Activated gamma-delta T cell (primary cell): ENCODE results near the gene FYN.

Experiments
- DNase-seq: peaks from one replicate; lab custom pipeline; 2025; lab: John Stamatoyannopoulos, UW

Gene FYN

DNA sequence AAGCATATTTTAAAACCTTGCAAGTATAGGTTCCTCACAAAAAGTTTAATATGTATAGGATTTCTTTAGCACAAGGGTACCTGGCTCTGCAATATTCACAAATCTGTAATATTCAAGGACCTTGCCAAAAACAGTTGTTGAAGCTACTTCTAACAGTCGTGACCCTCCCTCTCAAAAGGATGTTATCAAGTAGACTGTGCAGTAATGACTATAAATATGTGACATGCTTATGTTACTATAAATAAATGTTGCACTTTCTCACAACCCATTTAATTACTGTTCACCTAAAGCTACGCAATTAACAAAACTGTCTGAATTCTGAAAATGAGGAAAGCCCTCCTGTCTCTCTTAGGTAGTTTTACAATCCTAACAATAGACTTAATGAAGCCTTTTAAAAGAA lies 41.8 kb downstream of the FYN start:
- DNase-seq, result no peak

DNA sequence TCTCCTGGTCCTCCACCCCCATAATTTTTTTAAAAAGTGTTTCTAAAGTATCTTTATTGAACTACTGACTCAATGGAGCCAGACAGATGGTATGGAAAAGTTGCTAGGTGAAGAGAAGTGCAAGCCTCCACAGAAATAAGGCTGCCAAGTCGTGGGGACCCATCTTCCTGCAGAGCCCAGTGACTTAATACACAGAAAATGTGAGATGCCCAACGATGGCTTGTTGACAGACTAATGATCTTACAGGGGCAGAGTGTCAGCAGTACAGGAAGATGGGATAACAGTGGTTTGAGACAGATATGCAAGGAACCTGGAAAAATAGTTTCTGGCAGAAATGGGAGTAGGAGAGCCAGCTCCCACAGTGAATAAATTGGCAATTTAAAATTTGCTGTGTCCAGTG lies 43.3 kb downstream of the FYN start:
- no peak for DNase-seq

DNA sequence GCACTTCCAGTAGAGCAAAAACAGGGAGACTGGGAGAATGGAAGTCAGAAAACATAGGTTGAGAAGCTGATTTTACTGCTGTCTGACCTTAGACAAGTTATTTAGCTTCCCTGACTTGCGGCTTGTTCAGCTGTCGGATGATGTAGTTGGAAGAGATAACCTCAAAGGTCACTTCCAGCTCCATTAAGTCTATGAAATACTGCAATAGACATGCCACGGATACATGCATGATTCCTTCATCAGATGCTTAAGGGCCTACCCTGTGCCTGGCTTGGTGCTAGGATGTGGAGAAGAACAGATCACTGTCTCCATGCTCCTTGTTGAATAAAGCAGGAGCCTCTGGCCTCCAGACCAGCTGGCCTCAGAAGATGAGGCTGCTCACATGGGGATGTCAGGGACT lies 43.7 kb downstream of the FYN start:
- no peak for DNase-seq

DNA sequence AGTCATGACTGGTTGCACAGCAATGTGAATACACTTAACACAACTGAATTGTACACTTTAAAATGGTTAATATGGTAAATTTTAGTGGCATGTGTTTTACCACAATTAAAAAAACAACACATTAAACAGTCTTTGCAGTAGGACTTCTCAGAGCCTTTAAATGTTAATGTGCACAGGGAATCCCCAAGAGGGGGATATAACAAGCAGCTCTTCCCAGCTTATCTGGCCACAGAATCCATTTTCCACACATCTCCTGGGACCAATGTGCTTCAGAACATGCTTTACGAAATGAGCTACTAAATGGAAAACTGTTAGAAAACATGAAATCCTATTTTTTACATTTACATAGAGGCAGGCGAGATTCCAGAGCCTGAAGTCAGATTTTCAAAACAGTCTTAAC lies 44.4 kb downstream of the FYN start:
- no peak for DNase-seq

DNA sequence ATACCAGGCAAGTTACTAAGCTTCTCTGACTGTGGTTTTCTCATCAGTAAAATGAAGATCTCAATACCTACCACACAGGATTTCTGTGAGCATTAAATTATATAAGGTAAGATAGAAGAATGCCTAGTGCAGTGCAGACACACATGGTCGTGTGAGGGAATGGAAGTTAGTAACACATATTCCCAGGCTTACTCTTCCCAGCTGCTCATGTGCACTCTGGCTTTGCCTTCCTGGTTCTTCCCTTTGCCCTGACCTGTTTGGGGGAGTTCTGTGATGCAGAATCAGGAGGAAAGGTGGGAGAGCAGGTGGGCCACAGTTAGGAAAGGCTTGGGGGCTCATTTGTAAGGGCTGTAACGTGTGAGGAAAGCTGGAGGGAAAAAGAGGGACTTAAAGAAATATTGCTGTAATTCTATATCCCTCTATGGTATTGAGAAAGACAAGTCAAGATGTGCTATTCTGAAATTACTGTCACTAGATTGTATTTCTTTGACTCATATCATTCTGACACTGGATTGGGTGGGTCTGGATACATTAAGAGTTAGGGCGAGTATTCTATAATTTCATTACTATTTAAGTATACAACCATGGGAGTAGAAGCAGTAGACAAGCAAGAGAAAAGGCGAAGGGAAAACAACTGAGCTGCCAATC lies 47.7 kb downstream of the FYN start:
- no peak for DNase-seq

DNA sequence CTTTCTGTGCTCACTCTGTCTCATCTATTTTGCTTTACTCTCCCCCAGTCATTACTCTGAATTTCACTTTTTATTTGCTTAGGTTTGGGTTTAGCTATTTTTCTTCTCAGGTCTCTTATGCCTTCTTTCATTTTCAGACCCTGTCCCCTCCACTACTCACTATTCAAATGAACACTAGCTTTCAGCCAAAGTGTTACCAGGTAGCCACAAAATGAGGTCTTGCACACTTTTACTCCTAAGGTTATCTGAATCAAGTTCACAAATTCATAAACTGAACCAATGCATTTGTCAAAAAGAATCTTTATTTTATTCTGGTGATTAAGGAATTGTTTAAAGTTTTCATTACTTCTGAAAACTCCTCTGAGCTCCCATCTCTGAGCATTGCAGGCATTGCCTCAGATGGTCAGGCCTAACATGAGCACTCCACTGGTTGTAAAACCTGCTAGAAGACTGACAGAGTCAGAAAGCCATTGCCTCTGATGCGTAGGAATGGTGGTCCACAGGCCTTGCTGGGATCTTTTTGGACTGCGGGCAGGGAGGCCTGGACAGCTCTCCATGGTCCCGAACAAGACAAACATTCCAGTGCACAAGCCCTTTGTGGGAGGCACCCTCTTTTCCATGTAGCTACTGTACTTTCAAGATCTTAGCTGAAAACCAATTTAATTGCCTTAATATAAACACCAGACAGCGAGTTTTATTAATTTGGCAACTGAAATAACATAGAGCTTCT lies 48.5 kb downstream of the FYN start:
- DNase-seq, result no peak

DNA sequence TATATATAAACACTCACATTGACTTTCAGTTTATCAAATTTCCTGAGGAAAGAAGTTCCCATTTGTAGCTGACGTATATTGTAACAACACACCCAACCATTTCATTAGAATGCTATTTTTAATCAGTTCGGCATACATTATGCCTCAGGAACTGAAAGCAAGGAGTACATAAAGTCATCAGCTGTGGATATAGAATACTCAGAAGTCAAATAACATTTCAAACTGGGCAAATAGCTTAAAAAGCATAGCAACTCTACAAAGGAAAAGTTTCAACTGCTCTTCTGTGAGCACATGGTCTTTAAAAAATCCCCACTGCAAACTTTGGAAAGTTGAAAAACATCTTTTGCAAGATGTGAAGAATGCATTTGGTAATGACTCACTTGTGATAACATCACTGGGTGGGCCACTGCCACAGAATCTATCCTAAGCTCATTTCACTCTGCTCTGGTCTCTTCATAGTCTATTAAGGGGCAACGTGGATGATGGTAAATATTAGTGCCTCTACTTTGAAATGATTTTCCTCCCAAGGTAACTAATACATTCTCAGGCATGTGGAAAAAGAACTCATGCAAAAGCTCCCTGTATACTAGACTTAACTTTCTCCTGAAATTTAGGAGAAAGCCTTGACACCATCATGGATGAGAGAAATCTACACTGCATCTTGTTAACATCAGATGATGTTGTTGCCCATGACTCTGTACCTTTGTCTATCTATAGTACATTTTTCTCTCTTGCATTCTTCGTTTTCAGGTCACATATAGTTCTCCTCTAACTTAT lies 49.2 kb downstream of the FYN start:
- DNase-seq, result no peak

DNA sequence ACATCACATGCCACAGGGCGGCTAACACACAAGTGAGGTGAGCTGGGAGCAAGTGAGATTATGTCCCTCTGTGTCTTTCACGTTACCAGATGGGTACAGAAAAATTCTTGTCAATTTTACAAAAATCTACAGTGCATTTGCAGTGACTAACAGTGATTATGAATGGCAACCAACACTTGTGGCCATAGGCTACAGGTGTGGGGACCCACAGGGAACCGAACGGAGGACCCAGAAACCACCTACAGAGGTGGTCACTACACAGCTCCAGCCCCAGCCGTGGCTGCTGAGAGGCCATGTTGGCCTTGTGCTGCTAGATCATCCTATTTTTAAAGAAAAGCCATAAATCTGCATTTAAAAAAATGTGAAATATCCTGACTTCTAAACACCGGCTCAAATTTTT lies 50.2 kb downstream of the FYN start:
- DNase-seq, result no peak

DNA sequence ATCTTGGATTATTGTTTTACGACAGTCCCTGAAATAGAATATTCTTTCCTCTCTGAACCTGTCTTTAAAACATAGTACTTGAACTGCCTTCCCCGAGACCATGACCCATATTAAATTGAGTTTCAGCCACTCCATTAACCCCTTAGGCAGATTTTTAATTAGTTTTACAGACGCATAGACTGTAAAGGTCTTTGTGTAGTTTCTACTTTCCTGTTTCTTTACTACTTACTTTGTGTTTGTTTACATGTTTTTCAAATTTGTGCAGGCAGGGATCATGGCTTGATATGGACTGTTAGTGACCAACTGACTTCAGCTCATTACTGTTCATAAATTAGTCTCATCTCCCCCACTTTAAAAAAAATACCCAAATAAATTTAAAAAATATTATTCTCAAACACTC lies 53.8 kb downstream of the FYN start:
- DNase-seq, result no peak

DNA sequence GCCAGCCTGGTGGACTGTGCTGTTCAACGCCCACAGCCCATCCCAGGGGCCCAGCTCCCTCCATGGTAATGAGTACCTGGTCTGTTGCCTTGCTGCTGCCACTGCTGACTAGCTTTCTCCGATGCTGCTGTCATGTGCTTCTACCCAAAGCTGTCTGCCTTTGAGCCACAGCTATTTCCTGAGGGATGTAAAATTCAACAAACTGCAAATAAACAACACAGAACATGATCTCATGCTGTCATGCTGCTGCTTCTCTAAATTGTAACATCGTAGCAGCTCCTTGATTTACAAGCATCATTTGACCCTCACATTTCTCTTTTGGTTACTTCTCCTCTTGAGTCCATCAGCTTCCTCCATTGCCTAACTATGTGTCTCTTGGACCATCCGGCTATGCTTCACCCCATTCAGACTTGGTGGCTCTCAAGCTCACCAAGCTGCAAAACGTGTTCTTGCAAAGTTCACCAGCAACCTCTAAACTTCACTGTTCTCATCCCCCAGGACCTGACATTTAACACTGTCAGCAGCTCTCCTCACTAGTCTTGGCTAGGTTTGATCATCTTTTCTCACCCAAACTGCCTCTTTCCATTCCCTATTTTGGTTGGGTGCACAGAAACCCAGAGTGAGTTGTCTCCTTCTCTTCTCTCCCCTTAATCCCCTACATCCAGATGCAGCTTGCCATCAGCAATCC lies 54.6 kb downstream of the FYN start:
- no peak for DNase-seq

DNA sequence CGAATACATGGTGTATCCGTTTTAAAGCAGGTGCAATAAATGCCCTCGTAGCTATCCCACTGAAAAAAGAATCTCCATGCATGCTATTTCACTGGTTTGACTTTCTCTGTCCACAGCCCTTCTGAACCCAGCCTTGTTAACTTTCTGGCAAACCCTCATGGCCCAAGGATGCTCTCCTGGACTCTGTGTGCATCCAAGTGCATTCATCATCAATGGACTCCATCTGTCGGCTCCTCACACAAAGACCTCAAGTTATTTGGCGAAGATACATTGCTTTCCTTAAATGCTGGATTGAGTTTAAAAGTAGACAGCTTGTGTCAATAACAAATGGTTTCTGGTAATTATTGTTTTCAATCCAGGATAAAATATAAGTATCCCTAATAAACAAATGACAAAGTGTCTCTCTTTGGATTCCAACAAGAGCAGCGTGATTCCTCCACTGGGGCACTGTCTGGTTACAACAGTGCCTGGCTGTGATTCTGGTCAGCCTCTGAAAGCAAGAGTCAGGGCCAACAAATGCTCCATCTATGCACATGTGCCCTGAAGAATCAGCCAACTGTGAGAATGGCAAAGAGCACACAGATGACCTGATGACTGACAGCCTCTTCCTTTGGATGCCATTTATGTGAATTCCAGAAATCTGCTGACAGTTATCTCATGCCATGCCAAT lies 55.7 kb downstream of the FYN start:
- no peak for DNase-seq

DNA sequence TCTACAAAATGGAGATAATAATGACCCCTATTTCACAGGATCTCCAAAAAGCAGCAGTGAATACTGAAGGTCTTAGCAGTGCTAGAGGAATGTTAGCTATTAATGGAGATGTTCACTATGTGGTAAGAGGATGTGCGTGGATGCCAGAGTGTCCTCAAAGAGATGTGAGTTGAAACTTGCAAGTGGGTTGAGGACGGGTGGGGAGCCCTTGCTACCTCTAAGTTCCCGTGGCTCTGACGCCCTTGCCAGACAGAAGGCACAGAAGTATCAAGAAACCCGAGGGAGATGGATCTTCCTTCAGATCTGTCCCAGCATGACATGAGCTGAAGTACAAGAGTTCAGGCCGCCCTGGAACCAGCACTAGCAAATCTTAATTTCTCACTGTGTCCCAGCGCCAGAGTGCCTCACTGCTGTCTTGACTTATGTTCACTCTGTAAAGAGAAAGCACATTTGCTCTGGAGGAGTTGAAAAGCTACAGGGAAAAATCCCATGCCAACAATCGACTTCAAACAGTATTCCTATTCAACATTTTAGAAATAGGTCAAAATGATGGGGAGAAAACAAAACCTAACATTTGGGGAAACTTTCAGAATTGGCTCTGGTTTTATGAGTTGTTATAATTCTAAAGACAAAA lies 59.5 kb downstream of the FYN start:
- DNase-seq, result no peak

DNA sequence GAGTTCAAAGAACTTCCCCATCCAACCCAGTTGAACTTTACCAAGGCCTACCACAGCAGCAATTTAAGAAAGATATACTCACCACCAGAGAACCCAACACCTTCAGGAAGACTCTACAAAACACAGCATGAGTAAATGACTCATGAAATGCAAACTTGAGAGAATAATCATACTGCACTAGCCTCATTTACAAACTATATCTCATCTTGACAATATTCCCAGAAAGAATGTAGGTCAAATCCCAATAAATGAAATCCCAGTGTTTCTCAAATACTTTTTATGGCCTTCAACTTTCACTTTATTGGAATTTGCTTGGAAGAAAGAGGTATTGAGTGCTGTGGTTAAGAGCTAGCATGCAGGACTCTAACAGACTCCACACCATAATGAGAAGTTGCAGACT lies 60.0 kb downstream of the FYN start:
- DNase-seq, result no peak

DNA sequence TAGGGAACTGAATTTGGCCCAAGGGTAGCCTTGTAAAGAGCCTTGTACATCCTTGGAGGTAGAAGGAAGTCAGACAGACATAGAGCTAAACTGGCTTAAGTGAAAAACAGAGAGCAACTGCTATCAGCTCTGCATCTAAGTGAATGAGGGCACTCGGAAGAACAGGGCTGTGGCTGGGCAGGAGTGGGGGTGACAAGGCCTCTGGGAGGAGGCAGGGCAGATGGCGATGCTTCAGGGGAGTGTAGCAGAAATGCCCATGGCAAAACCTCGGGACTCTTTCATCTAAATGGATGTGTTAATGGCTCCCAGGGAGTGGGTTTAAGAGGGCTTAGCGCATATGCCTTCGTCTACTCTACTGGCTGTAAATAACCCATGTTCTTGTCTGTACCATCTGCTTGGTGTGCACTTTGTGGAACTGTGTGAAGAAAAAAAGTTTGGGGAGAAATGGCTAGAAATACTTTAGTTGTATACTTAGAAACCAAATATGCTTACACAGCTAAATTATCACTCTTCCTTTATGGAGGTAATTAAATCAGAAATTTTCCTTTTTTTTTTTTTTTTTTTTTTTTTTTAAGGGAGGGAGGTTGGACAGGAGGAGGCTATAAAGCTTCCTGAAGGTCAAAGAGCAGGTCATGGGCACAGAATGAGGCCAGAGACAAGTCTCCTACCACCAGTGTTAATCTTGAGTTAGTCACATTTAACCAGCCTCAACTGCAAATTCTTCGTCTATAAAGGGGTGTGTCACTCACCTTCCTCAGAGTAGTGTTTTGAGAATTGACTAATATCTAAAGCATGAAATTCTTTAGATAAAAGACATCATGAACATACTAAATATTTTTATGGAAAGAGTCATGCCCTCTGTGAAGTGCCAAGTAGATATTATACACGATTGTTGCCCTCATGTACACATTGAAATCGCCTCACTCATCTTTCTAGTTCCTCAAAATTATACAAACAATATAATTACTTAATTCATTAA lies 60.9 kb downstream of the FYN start:
- no peak for DNase-seq

DNA sequence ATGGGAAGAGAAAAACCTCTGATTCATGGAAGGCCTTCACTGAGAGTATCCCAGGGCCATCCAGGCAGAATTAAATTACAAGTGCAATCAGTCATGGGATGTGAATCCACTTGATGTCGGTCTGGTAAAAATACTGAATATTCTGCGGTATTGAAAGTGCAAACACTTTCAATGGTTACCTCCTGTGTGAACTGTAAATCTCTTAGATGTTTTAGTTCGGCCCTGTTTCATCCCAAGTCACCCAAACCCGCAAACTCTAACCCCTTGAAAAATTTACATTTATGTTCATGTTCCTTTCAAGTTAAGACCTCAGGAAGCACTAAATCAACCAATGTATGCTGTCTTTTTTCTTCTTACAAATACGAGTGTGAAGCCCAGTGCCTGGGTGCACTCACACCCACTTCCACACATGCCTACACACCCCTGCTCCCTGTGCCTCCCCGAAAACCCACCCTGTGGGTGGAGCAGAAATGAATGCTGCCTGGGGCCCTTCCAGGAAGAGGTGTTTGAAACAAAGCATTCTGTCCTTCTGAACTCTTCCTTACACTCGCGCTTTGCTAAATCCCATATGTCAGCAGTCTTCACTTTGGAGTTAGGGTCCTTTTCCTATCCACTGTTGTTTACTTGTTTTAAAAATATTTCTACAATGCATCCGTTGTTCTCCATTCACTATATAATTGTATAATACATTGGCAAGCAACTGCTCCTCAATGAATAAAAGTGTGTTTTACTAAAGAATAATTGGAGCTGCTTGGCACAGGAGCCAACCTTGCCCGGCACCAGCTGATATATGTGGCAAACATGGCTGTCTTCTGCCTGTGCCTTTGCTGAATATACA lies 62.7 kb downstream of the FYN start:
- no peak for DNase-seq

DNA sequence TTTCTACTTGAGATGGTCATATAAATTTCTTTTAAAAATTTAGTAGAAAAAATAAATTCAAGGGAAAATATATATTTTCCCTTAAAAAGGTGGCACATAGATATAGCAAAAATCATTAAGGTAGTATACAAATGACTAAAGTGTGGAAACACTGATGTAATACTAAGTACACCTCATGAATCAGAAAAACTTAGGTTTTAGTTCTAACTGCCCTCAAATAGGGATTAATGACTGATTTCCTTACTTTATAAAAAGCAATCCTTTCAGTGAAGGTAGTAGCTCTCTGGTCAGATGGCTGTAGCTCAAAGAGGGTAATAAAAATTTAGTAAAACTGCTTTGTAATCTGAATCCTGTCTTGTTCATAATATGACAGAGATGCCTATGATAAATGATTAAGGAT lies 63.5 kb downstream of the FYN start:
- DNase-seq, result no peak

DNA sequence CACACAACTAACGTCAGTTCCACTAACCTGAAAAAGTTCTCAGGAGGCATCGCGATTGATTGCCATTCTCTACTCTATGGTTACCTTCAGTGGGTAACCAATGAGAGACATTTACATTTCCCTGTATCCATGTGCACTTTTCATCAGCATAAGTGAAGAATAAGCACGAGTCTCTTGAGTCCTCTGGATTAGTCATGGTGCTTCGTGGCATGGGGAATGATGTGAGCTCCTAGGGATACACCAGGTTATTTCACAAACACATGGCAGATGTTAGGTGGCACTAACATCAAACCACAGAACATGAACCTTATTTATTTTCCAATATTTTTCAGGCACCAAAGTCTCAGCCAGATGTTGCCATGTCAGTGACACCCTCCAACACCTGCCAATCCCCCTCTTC lies 64.0 kb downstream of the FYN start:
- no peak for DNase-seq

DNA sequence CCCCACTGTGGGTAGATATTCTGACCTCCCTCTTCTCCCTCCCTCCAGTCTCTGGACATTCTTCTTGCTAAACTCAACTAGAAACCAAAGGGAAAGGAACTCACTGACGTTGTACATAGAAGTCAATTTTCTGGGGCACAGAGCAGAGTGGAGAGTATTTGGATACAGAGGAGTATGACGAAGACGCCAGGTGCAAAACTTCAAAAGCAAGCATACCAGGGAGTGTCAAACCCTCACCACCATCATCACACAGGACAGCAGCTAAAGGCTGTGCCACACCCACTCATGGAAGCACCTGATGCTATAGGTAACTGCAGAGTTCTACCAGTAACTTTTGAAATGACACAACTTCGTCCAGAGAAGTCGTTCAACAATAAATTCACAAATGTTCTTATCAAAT lies 64.8 kb downstream of the FYN start:
- DNase-seq, result no peak
